Measurements from ENCODE around the gene NSUN3. TPM values are rescaled to one million over a fixed set of nuclear protein-coding genes. Genes with fewer than 3 reads are reported as not detected.

NSUN3 gene
- total and polyA plus RNA-seq, 2 of the 8 experiments (the other 6 are each of a cell fraction or from before 2014, with no cell fraction given): 2.1 to 5.1 TPM

- Histone ChIP-seq H2BK120ac (replicated peaks; ENCODE audit: low read depth, low read length) (no peak overlapping the region), H3K18ac (ENCODE audit: extremely low read depth, low read length) (no peak overlapping the region), H2BK15ac (ENCODE audit: low read length) (no peak overlapping the region), H3K23me2 (ENCODE audit: low read depth, low read length) (no peaks in the 10 kb centered on the region), H4K91ac (replicated peaks; ENCODE audit: insufficient read length, low read length) (no peak overlapping the region), H3K4me3 (ENCODE audit: extremely low read depth in 1 of 4, insufficient read depth in 2 of 4, low read depth in 3 of 4, low read length in 4 of 4) (no peak overlapping the region), H3K9ac (replicated peaks in 1 of 4; ENCODE audit: extremely low read depth in 1 of 4, low read depth in 3 of 4, low read length in 3 of 4) (no peak overlapping the region), H2AFZ (ENCODE audit: low read length) (no peak overlapping the region), H3K4me2 (ENCODE audit: insufficient read depth in 1 of 2, low read depth in 2 of 2, low read length in 2 of 2) (no peak overlapping the region), H2AK5ac (ENCODE audit: low read depth, low read length) (no peak overlapping the region), H3K9me3 (ENCODE audit: insufficient read depth in 2 of 2, low read depth in 1 of 2, low read length in 1 of 2) (no peaks in the 10 kb centered on the region), H2BK5ac (ENCODE audit: low read depth, low read length) (no peak overlapping the region), H3K4ac (replicated peaks; ENCODE audit: insufficient read length, low read depth, low read length) (no peak overlapping the region), H3K79me1 (ENCODE audit: low read depth, low read length) (no peaks in the 10 kb centered on the region), H3K79me2 (ENCODE audit: control insufficient read depth in 1 of 2, insufficient read depth in 2 of 2, low read length in 2 of 2) (no peaks in the 10 kb centered on the region), H2BK20ac (ENCODE audit: low read length) (no peak overlapping the region), H3K14ac (ENCODE audit: insufficient read length) (no peak overlapping the region), H4K8ac (ENCODE audit: extremely low read depth, insufficient read depth, low read length) (no peak overlapping the region), H4K5ac (ENCODE audit: insufficient read length, low read depth, low read length) (no peak overlapping the region), H3K36me3 (ENCODE audit: control insufficient read depth in 2 of 4, insufficient read depth in 4 of 4, low read length in 3 of 4) (no peaks in the 10 kb centered on the region; a peak in 1 of 8 replicates), H2BK12ac (ENCODE audit: low read depth, low read length) (no peak overlapping the region), H3K23ac (ENCODE audit: insufficient read length) (no peak overlapping the region), H3K27ac (ENCODE audit: low read depth, low read length) (no peak overlapping the region), H3K27me3 (replicated peaks in 1 of 4; ENCODE audit: control insufficient read depth in 3 of 4, extremely low read depth in 1 of 4, insufficient read depth in 3 of 4, low read length in 3 of 4) (no peaks in the 10 kb centered on the region), H4K20me1 (replicated peaks in 1 of 2; ENCODE audit: control insufficient read depth in 1 of 2, insufficient read depth in 2 of 2, low read length in 2 of 2) (peaks cover 0 to 1% of the 10 kb centered on the region in 2 experiments), H3K4me1 (replicated peaks in 1 of 4; ENCODE audit: control insufficient read depth in 3 of 4, insufficient read depth in 4 of 4, low read length in 3 of 4) (no peaks in the 10 kb centered on the region), H3K56ac (replicated peaks; ENCODE audit: insufficient read length, low read depth, low read length) (no peak overlapping the region)
- POLR2A ChIA-PET (ENCODE audit: partially characterized antibody): interaction anchor here (1.9 kb wide), 1 partner anchor 27 kb away, joined by 6 read pairs; the partner anchor contains the start of genes DHFR2 and NSUN3
- WGBS, 2 experiments (ENCODE audit: extremely low coverage in 1 of 2, insufficient coverage in 1 of 2, insufficient read length in 1 of 2, insufficient replicate concordance in 2 of 2, low coverage in 1 of 2, low lambda C conversion rate in 2 of 2, missing lambda C conversion rate in 1 of 2): 100% methylated on average over 1 of the region's 1 CpG; no CpG with 5 or more reads in 1 of the 2 experiments
- no peak for FAIRE-seq
- no peak for DNase-seq (ENCODE audit: low read depth in 1 of 2, low spot score in 2 of 2)
- TF ChIP-seq POLR2AphosphoS5 (IDR thresholded peaks at IDR 0.05; ENCODE audit: low read depth, low read length) (no peak), BCL11A (IDR thresholded peaks at IDR 0.05; ENCODE audit: low read depth in 2 of 2, low read length in 2 of 2) (no peak), GTF2F1 (IDR thresholded peaks at IDR 0.05; ENCODE audit: borderline replicate concordance, low read depth, low read length) (no peak), ASH2L (IDR thresholded peaks at IDR 0.05; ENCODE audit: low read length) (no peak), POU5F1 (IDR thresholded peaks at IDR 0.05; ENCODE audit: low read depth, low read length) (no peak), TBP (IDR thresholded peaks at IDR 0.05; ENCODE audit: low read depth, low read length) (no peak), SRF (IDR thresholded peaks at IDR 0.05; ENCODE audit: low read depth, low read length) (no peak)
- CTCF ChIA-PET (ENCODE audit: partially characterized antibody): interaction anchor here (0.9 kb wide), 1 partner anchor 145 kb away, joined by 3 read pairs; no protein-coding TSS in a partner anchor
Observed at GRCh38 chr3:94089126-94089525, 26.3 kb downstream of the NSUN3 start.
